K562 (cell line): Measurements from ENCODE around the gene IL17RC. TPM values are rescaled to one million over a fixed set of nuclear protein-coding genes. Genes with fewer than 3 reads are reported as not detected.

Experiments
- ATAC-seq: fragments of 200-7000 bp; cut with Tn5 transposase; 3 replicates; pipeline ENCODE4 v1.9.1; 2020; ENCODE audit warnings: moderate library complexity
- BruUV-seq: library from RNA; stranded (reverse); fragments of 400-500 nt; replicated peaks from 2 replicates; lab custom pipeline; 2021; lab: Mats Ljungman, UMichigan
- CTCF ChIA-PET: fragments of 300-600 bp; formaldehyde crosslinking; extraction: SDS; loops from one replicate; lab custom pipeline; 2021; ENCODE audit warnings: low intra/inter-chr PET ratio; lab: Yijun Ruan, JAX
- POLR2A ChIA-PET: fragments of 300-600, 350-650 bp; sonication (Branson Sonifier 250); formaldehyde crosslinking; extraction: SDS; loops from one replicate; lab custom pipeline; 2021; ENCODE audit warnings: antibody characterized with exemption, inconsistent platforms; lab: Yijun Ruan, JAX
- DNase-seq, 4 experiments: peaks; one replicate each; pipeline versions ENCODE4 v3.0.0 to v3.0.0-alpha.2; 2011 to 2018; ENCODE audit warnings: low spot score in 3 of 4, mixed read lengths in 3 of 4; ENCODE audit errors: extremely low read depth in 1 of 4
- FAIRE-seq: peaks from 2 replicates; lab custom pipeline; 2011; peaks lifted over from hg19 to GRCh38; lab: Jason Lieb, UNC
- H2AFZ ChIP-seq: 2 replicates; pipeline ENCODE4 v1.6.0; 2011; ENCODE audit warnings: low read depth, low read length, control low read depth, inconsistent platforms
- H3K27ac ChIP-seq: fragments of 200-600 bp; 3 replicates; pipeline ENCODE4 v1.8.0; 2011; ENCODE audit warnings: low read depth, mild to moderate bottlenecking, control low read depth, inconsistent platforms, low read length, moderate library complexity, mixed read lengths; ENCODE audit errors: extremely low read depth
- H3K27me3 ChIP-seq, 2 experiments: fragments of 300-600 bp in 1 of 2; 2 replicates in 1 of 2; 3 replicates in 1 of 2; pipeline versions ENCODE4 v1.6.0 to v1.8.0; 2011; ENCODE audit warnings: inconsistent platforms in 2 of 2, low read length in 2 of 2, mild to moderate bottlenecking in 1 of 2, mixed read lengths in 1 of 2, moderate library complexity in 1 of 2; ENCODE audit not compliant: control insufficient read depth in 2 of 2, insufficient read depth in 2 of 2
- H3K36me3 ChIP-seq: fragments of 300-600 bp; 3 replicates; pipeline ENCODE4 v1.8.0; 2011; ENCODE audit warnings: mild to moderate bottlenecking, low read length, inconsistent platforms; ENCODE audit not compliant: control insufficient read depth, insufficient read depth
- H3K4me1 ChIP-seq, 2 experiments: fragments of 200-600 bp in 1 of 2; replicated peaks in 1 of 2; 2 replicates in 1 of 2; 3 replicates in 1 of 2; pipeline versions ENCODE4 v1.5.1 to v1.8.0; 2011; ENCODE audit warnings: inconsistent platforms in 2 of 2, low read length in 2 of 2, mild to moderate bottlenecking in 1 of 2, mixed read lengths in 1 of 2, moderate library complexity in 1 of 2; ENCODE audit not compliant: control insufficient read depth in 2 of 2, insufficient read depth in 2 of 2
- H3K4me2 ChIP-seq: 2 replicates; pipeline ENCODE4 v1.6.1; 2011; ENCODE audit warnings: low read length, control low read depth, inconsistent platforms, mixed read lengths; ENCODE audit not compliant: insufficient read depth
- H3K4me3 ChIP-seq: fragments of 200-600 bp; sonication (generic), shearing (Covaris generic); 2 replicates; pipeline ENCODE4 v1.5.1; 2016; ENCODE audit warnings: control low read depth, inconsistent platforms
- H3K79me2 ChIP-seq: fragments of 200-600 bp; 3 replicates; pipeline ENCODE4 v1.8.0; 2011; ENCODE audit warnings: low read length, inconsistent platforms; ENCODE audit not compliant: control insufficient read depth, insufficient read depth
- H3K9ac ChIP-seq, 2 experiments: 2 replicates each; pipeline versions ENCODE4 v1.6.0 to v1.6.1; 2011; ENCODE audit warnings: low read depth in 2 of 2, low read length in 2 of 2, control low read depth in 1 of 2, inconsistent platforms in 1 of 2, mild to moderate bottlenecking in 1 of 2, mixed read lengths in 1 of 2; ENCODE audit not compliant: insufficient read depth in 1 of 2
- H3K9me1 ChIP-seq: one replicate; pipeline ENCODE4 v1.6.0; 2011; ENCODE audit warnings: inconsistent platforms, mild to moderate bottlenecking, low read length, moderate library complexity; ENCODE audit not compliant: control insufficient read depth, insufficient read depth
- H3K9me3 ChIP-seq: replicated peaks from 2 replicates; pipeline ENCODE4 v1.5.1; 2011; ENCODE audit warnings: low read depth, low read length, inconsistent platforms; ENCODE audit not compliant: control insufficient read depth, insufficient read depth
- H4K20me1 ChIP-seq: replicated peaks from 2 replicates; pipeline ENCODE4 v1.6.1; 2011; ENCODE audit warnings: low read length, inconsistent platforms, mixed read lengths; ENCODE audit not compliant: control insufficient read depth, insufficient read depth
- DPF2 ChIP-seq: fragments of 450-650 bp; IDR thresholded peaks from 2 replicates; pipeline ENCODE4 v1.6.1; 2016
- E2F6 ChIP-seq, 2 experiments: IDR thresholded peaks; 2 replicates each; pipeline ENCODE4 v1.6.1; 2011; ENCODE audit warnings: borderline replicate concordance in 1 of 2, control low read depth in 1 of 2, low read depth in 1 of 2, low read length in 1 of 2, mild to moderate bottlenecking in 1 of 2, mixed read lengths in 1 of 2, moderate library complexity in 1 of 2; ENCODE audit not compliant: insufficient read depth in 1 of 2, insufficient read length in 1 of 2, poor library complexity in 1 of 2, severe bottlenecking in 1 of 2; ENCODE audit errors: extremely low read depth in 1 of 2
- FOXP1 ChIP-seq: sonication (generic); formaldehyde crosslinking; IDR thresholded peaks from 2 replicates; pipeline ENCODE4 v1.8.0; 2022; ENCODE audit warnings: mild to moderate bottlenecking, missing genetic modification reagents
- JUN ChIP-seq, 2 experiments: sonication (generic) in 1 of 2; formaldehyde crosslinking in 1 of 2; IDR thresholded peaks; 2 replicates each; pipeline versions ENCODE4 v1.6.1 to v1.8.0; 2012 to 2022; ENCODE audit warnings: borderline replicate concordance in 2 of 2, mild to moderate bottlenecking in 2 of 2, improper control_type of control experiment in 1 of 2, low read depth in 1 of 2, low read length in 1 of 2, missing genetic modification reagents in 1 of 2
- PML ChIP-seq: IDR thresholded peaks from 2 replicates; pipeline ENCODE4 v1.6.1; 2012; ENCODE audit warnings: low read length, inconsistent platforms
- TBP ChIP-seq: optimal IDR thresholded peaks from 2 replicates; pipeline ENCODE3; 2011; ENCODE audit warnings: low read depth, low read length, improper control_type of control experiment
- WGBS: fragments of 100-300 bp; shearing (Covaris generic); methylation state at CpG from one replicate; pipeline ENCODE4 v1.1.6; 2016; ENCODE audit warnings: low coverage, mixed read lengths; ENCODE audit not compliant: insufficient coverage; ENCODE audit errors: missing lambda C conversion rate; 5-methylcytosine and 5-hydroxymethylcytosine counted together
- in situ Hi-C: fragments of 300-500 bp; cut with MboI; formaldehyde crosslinking; loops from 4 replicates; pipeline ENCODE4 v1.15.0; 2018; ENCODE audit warnings: inconsistent platforms, mixed read lengths
- intact Hi-C: fragments of 100-400 bp; cut with micrococcal nuclease; formaldehyde crosslinking; loops from 2 replicates; pipeline ENCODE4 v1.14.2; 2022
- polyA plus RNA-seq, 8 experiments: library from polyadenylated mRNA; depleted of rRNA in 4 of 8; stranded (reverse) in 5 of 8; unstranded in 3 of 8; fragments of >200 nt; fragmentation: Nextera tagmentation in 2 of 8; fragmentation: Illumina TruSeq in 1 of 8; extraction: Ambion mirVana in 2 of 8; extraction: Trizol in 1 of 8; gene quantifications; 2 replicates each; pipeline versions ENCODE4 v1.2.1 to v1.2.3, GENCODE V29; 2011 to 2014; ENCODE audit warnings: inconsistent platforms in 1 of 8, missing spikeins in 1 of 8
- total RNA-seq, 7 experiments: library from RNA; depleted of rRNA in 6 of 7; stranded (reverse); fragments of >200 nt in 6 of 7; fragmentation: Illumina TruSeq in 2 of 7; extraction: Trizol in 2 of 7; gene quantifications; 2 replicates each; pipeline versions ENCODE4 v1.2.1 to v1.2.3, GENCODE V29; 2011 to 2021; ENCODE audit warnings: low replicate concordance in 1 of 7
- TF ChIP-seq, protein P1 (sequence below), 2 experiments: fragments of 450-650 bp in 1 of 2; sonication (generic) in 1 of 2; formaldehyde crosslinking in 1 of 2; IDR thresholded peaks in 1 of 2; conservative IDR thresholded peaks in 1 of 2; 2 replicates each; pipeline versions ENCODE4 v1.6.1 to v1.8.1; 2016 to 2023; ENCODE audit warnings: mild to moderate bottlenecking in 2 of 2, moderate library complexity in 2 of 2, inconsistent platforms in 1 of 2, missing genetic modification reagents in 1 of 2
- TF ChIP-seq, protein P2 (sequence below): sonication (generic); formaldehyde crosslinking; IDR thresholded peaks from 2 replicates; pipeline ENCODE4 v1.8.0; 2022; ENCODE audit warnings: missing genetic modification reagents, mild to moderate bottlenecking, moderate library complexity, borderline replicate concordance

IL17RC gene
- total and polyA plus RNA-seq, 9 of the 15 experiments (the other 6 are each of a cell fraction or from before 2014, with no cell fraction given): 0.15 to 11.4 (median 7.1) TPM; not detected in 1

- TF ChIP-seq E2F6 (IDR thresholded peaks at IDR 0.05; ENCODE audit: borderline replicate concordance in 1 of 2, extremely low read depth in 1 of 2, insufficient read depth in 1 of 2, insufficient read length in 1 of 2, low read depth in 1 of 2, low read length in 1 of 2, poor library complexity in 1 of 2, severe bottlenecking in 1 of 2): peak in 1 of 2 experiments; percentile 47
These were observed 38.2 kb downstream of the IL17RC start (continued) for GRCh38 chr3:9955067-9955502.

DNA sequence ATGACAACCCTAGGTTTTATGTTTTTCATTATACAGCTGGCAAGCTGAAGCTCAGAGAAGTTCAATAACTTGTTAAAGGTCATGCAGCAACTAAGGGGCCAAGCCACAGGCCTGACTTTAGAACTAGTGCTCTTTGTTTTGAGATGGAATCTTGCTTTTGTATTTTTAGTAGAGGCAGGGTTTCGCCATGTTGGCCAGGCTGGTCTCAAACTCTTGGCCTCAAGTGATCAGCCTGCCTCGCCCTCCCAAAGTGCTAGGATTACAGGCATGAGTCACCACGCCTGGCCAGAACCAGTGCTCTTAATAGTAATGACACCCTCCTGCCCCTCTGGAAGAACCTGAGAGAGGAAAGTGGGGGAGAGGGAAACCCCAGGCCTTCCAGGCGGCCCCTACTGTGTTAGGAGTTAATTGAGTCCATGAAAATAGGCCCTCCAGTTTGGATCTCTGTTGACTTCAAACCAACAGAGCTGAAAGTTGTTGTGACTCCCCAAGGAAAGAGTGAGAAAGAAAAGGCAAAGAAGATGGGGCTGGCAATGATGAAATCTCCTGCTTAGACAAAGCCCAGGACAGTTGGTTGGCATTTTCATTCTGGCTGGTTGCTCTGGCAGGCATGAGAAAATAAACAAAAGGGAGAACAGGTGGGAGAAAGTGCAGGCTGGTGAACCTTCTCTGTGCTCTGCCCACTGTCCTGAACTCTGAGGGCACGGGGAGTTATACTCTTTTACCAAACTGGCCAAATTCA is 38.9 kb downstream of the IL17RC start:
- ChIA-PET CTCF (no interaction called here), POLR2A (interaction anchor here (0.5 to 3.2 kb wide), 12 partner anchors 9 to 378 kb away, joined by 3 to 29 read pairs (median 4); partner anchors contain the start of gene EMC3)
- Histone ChIP-seq H3K4me1 (peaks cover 27% of the 10 kb centered on the region in 2 experiments), H3K9me1 (no peaks in the 10 kb centered on the region), H3K4me2 (peak overlapping the region; percentile 28; the same call in 1 of the 2 replicates), H2AFZ (no peak overlapping the region), H3K79me2 (no peaks in the 10 kb centered on the region), H3K4me3 (no peak overlapping the region), H3K27ac (no peak overlapping the region; the same call in 2 of the 3 replicates), H3K9me3 (no peaks in the 10 kb centered on the region), H3K27me3 (no peaks in the 10 kb centered on the region), H4K20me1 (no peaks in the 10 kb centered on the region), H3K36me3 (no peaks in the 10 kb centered on the region), H3K9ac (peak overlapping the region; percentile 8 to 10; a peak in 2 of 4 replicates)
- peak; percentile 37 for FAIRE-seq
- in situ Hi-C loops: no loop called here
- WGBS: 42% methylated on average over 5 of the region's 5 CpGs
- no TSS peak for BruUV-seq
- DNase-seq: peak in 1 of 4 experiments; percentile 56
- ATAC-seq: peak; percentile 5; the same call in 1 of the 3 replicates
- intact Hi-C loops: no loop called here
- TF ChIP-seq JUN (IDR thresholded peaks at IDR 0.05; ENCODE audit: borderline replicate concordance, low read depth, low read length) (peak; percentile 5; the same call in 1 of the 2 replicates), JUN (CRISPR knock-in tag; IDR thresholded peaks at IDR 0.05; ENCODE audit: borderline replicate concordance) (no peak), PML (0 out of 2 replicates have a peak, but pooled peaks have one; percentile 13), FOXP1 (CRISPR knock-in tag) (0 out of 2 replicates have a peak, but pooled peaks have one; percentile 1), DPF2 (peak; percentile 31; the same call in 1 of the 2 replicates), TBP (peak; percentile 79)
- TF ChIP-seq, protein P1, sequence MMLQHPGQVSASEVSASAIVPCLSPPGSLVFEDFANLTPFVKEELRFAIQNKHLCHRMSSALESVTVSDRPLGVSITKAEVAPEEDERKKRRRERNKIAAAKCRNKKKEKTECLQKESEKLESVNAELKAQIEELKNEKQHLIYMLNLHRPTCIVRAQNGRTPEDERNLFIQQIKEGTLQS (IDR thresholded peaks at IDR 0.05): peak; percentile 84
- TF ChIP-seq, protein P1 (CRISPR knock-in tag; conservative IDR thresholded peaks at IDR 0.05): no peak
- TF ChIP-seq, protein P2, sequence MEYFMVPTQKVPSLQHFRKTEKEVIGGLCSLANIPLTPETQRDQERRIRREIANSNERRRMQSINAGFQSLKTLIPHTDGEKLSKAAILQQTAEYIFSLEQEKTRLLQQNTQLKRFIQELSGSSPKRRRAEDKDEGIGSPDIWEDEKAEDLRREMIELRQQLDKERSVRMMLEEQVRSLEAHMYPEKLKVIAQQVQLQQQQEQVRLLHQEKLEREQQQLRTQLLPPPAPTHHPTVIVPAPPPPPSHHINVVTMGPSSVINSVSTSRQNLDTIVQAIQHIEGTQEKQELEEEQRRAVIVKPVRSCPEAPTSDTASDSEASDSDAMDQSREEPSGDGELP (CRISPR knock-in tag): 0 out of 2 replicates have a peak, but pooled peaks have one; percentile 12
